ENCODE results near the gene FAM171A2.
"Not testable (repeated sequence)": the region's sequence is repeated elsewhere in the genome, so short reads cannot be mapped to it uniquely, and the experiment has no call there.

FAM171A2 gene

GRCh38 chr17:44349553-44350070, 14.0 kb downstream of the FAM171A2 start:
- Histone ChIP-seq H3K4me3 (no peak overlapping the region), H3K27ac (peak overlapping the region in 1 of 21 experiments; percentile 72)

GRCh38 chr17:44348988-44349364, 14.7 kb downstream of the FAM171A2 start:
- Histone ChIP-seq H3K4me3 (no peak overlapping the region), H3K27ac (peak overlapping the region in 7 of 21 experiments; percentile 0 to 72 (median 54))

- H3K27ac ChIP-seq, result peak overlapping the region in 14 of 21 experiments; percentile 0 to 72 (median 24)
Measured at GRCh38 chr17:44348234-44348987, 15.2 kb downstream of the FAM171A2 start.

DNA sequence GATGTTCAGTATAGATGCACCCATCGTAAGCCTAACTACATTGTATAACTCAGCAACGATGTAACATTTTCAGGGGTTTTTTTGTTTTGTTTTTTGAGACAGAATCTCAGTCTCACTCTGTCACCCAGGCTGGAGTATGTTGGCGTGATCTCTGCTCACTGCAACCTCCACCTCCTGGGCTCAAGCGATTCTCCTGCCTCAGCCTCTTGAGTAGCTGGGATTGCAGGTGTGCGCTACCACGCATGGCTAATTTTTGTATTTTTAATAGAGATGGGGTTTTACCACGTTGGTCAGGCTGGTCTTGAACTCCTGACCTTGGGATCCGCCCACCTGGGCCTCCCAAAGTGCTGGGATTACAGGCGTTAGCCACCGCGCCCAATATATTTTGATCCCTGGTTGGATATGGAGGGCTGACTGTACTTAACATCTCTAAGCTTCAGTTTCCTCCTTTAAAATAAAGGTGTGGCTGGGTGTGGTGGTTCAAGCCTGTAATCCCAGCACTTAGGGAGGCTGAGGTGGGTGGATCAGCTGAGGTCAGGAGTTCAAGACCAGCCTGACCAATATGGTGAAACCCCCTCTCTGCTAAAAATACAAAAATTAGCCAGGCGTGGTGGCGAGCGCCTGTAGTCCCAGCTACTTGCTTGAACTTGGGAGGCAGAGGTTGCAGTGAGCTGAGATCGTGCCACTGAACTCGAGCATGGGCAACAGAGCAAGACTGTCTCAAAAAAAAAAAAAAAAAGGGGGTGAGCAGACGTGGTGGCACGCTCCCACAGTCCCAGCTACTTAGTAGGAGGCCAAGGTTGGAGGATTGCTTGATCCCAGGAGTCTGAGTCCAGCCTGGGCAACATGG, 16.2 kb downstream of the FAM171A2 start:
- H3K4me3 ChIP-seq, result not testable (repeated sequence)
- peak overlapping the region in 12 of 21 experiments; percentile 4 to 72 (median 28) for H3K27ac ChIP-seq

More at GRCh38 chr17:44348234-44348987, 15.2 kb downstream of the FAM171A2 start:
- H3K4me3 ChIP-seq, result no peak overlapping the region

DNA sequence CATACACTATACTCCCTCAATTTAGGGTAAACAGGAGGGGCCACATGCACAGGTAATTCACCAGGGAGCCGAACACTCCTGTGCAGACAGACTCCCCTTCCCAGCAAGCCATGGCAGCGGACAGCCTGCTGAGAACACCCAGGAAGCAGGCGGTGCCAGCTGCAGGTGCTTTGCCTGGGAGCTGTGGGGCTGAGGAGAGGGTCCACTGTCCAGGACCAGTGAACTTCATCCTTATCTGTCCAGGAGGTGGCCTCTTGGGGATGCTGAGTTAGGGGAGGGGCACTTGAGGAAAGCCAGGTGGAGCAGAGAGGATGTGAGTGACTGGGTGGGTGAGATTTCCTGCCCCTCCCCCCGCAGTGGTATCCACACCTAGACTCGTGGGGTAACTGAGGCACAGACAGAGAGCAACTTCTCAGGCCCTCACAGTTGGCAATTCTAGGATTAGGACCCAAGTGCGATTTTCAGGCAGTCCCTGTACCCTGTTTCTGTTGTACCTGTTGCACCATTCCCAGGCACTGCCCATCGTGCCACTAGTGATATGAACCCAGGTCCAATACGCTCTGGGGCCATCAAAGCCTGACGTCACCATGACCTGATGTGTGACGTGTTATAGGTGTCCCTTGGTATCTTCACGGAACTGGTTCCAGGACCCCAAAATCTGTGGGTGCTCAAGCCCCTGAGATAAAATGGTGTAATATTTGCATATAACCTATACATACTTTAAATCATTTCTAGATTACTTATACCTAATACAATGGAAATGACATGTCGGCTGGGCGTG, 17.4 kb downstream of the FAM171A2 start:
- Histone ChIP-seq H3K4me3 (peak overlapping the region; percentile 72 to 94 (median 86)), H3K27ac (peak overlapping the region in 18 of 21 experiments; percentile 85 to 95 (median 91))

GRCh38 chr17:44345454-44346026, 18.1 kb downstream of the FAM171A2 start:
- Histone ChIP-seq H3K27ac (peak overlapping the region; percentile 68 to 97 (median 91)), H3K4me3 (peak overlapping the region; percentile 72 to 94 (median 86))

- peak within 1 kb of the TSS; percentile 68 to 97 (median 91) for H3K27ac ChIP-seq
Measured at GRCh38 chr17:44344939-44345453, 18.7 kb downstream of the FAM171A2 start, which contains the start of gene GRN. Gene GRN (plus strand): TSS chr17:44345302. CDS start chr17:44349165, 3,863 bp downstream.

GRCh38 chr17:44343510-44344209, 20.0 kb downstream of the FAM171A2 start:
- H3K4me3 ChIP-seq, result no peak overlapping the region
- peak overlapping the region in 13 of 21 experiments; percentile 4 to 97 (median 89) for H3K27ac ChIP-seq

More at GRCh38 chr17:44344939-44345453, 18.7 kb downstream of the FAM171A2 start, which contains the start of gene GRN:
- peak within 1 kb of the TSS; percentile 72 to 94 (median 86) for H3K4me3 ChIP-seq

DNA sequence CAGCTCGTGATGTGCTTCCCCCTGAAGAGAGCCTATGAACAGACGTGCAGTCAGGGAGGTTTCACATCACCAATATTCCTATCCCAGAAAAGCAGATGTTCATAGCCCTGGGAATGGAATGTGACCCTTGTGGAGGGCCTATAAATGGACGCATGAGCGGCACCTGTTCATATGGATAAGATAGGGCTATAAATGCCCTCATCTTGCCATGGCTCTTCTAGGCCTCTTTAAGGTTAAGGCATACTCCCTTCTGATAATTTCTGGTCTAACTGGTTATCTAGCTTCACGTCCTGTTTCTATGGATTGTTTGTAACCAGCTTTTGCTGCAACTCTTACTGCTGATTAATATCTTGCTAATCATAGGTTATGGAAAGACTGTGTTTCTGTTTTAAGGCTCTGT, 23.1 kb downstream of the FAM171A2 start:
- H3K4me3 ChIP-seq, H3K27ac ChIP-seq: not testable (repeated sequence)

DNA sequence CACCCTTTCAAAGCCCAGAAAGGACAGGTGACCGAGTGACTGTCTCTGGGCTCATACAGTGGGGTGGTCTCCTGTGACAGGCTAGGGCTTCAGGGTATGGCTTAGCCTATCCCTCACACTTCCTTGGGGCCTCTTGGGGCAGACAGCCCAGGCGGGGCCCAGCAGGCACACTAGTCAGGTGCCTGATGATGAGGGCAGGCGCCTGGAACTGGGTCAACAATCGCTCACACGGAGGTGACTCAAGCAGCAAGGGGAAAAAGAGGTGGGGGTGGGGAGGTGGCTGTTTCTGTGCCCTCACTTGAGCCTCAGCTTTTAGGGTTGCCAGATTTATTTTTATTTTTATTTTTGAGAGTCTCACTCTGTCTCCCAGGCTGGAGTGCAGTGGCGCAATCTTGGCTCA, 25.0 kb downstream of the FAM171A2 start:
- Histone ChIP-seq H3K27ac (peak overlapping the region in 4 of 21 experiments; percentile 3 to 9 (median 4)), H3K4me3 (no peak overlapping the region)

DNA sequence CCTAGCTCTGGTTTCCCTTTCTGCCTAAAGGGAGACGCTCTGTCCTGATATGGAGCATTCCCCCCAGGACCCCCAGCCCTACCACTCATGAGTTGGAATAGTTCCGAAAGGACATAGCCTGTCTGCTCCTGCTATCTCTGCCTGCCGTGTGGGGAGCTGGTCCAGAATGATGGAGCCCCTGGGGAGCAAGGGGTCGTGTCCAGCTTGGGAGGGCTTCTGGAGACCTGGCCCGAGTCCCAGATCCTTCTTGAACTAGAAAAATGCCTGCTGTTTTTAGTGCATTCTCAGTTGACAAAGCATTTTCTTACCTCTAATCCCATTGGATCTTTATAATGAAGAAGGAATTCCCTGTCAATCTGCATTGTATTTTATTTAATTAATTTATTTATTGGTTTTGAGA, 27.7 kb downstream of the FAM171A2 start:
- no peak overlapping the region for H3K27ac ChIP-seq
- H3K4me3 ChIP-seq, result no peak overlapping the region

DNA sequence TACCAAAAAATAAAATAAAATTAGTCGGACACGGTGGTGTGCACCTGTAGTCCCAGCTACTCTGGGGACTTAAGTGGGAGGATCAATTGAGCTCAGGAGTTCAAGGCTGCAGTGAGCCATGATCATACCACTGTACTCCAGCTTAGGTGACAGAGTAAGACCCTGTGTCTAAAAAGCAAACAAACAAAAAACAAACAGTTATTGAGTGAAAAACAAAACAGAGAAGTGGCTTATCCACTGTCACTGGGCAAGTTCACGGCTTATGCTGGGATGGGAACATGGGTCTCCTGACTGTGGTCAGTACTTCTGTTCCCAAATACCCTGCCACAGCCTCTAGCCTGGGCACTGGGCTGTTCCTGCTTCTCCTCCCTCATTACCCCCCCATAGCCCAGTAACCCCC, 28.1 kb downstream of the FAM171A2 start:
- peak overlapping the region in 1 of 21 experiments; percentile 14 for H3K27ac ChIP-seq

DNA sequence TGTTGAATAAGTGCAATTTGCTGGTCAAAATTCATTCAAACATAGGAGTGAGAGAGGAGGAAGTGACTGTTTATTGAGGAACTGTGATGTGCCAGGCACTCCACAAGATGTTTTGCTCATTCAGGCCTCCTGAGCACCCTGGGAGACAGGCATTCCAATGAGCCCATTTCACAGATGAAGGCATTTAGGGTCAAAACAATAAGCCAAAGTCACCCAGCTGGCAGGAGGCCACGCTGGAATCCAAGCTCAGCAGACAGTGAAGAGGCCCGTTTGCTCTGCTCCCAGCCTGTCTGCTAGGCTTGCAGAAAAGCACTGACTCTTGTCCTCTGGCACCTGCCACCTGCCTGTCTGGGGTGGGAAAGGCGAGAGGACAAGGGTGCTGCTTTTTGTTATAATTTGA, 28.9 kb downstream of the FAM171A2 start:
- Histone ChIP-seq H3K4me3 (no peak overlapping the region), H3K27ac (peak overlapping the region in 2 of 21 experiments; percentile 24 to 27)

More for the DNA sequence above, 28.1 kb downstream of the FAM171A2 start:
- H3K4me3 ChIP-seq, result no peak overlapping the region

DNA sequence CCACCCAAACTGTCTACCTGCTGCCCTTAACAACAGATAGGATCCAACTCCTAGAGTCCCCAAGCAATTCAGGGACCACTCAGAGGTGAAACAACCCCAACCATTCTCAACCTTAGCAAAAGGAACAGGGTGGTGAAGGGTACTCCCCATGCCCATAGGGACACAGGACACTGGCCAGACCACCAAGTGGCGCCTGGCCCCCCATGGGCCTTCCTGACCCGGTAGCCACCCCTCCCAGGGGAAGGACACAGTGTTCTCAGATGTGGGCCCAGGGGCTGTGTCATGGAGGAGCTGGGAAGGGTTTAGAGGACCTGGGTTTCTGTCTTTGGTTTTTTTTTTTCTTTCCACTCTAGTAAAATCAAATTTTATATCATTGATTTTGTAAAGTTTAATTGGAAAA, 29.3 kb downstream of the FAM171A2 start:
- Histone ChIP-seq H3K27ac (peak overlapping the region in 5 of 21 experiments; percentile 21 to 41 (median 24)), H3K4me3 (no peak overlapping the region)

DNA sequence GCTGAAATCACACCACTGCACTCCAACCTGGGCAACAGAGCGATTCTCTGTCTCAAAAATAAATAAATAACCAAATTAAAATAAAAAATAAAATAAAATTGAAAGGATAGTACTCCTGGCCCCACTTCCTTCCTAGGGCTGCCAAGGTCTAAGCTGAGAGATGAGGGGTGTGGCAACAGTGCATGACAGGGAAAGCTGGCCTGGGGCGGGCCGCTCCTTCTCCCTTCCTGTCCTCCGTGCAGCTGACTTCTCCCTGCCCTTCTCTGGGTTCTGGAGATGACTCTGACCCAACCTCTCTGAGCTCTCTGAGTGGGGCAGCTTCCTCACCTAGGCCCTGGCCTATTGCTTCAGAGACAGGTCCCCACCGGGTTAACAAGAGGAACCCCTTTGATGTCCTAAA, 30.3 kb downstream of the FAM171A2 start:
- peak overlapping the region in 1 of 21 experiments; percentile 21 for H3K27ac ChIP-seq
- no peak overlapping the region for H3K4me3 ChIP-seq

DNA sequence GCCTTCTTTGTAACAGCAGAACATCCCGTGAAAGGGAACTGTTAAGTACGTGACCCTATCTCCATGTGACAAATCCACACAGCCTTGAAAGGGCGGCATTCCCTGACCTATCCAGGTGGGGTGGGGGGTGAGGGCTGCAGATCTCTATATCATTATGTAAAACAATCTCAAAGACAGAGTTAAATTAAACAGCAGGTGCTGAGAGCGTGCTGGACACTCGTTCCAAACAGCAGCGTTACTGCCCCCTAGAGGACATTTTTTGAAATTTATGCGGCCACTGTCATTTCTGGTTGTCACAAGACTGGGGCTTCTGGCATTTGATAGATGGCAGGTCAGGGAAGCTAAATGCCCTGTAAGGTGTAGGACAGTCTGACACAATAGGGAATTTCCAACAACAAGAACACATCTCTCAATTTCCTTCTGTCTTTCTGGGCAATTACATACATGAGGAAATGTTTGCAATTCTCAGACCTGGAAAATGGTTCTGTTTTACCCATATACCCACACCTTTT, 32.3 kb downstream of the FAM171A2 start:
- peak overlapping the region in 1 of 21 experiments; percentile 21 for H3K27ac ChIP-seq
- H3K4me3 ChIP-seq, result no peak overlapping the region

- H3K27ac ChIP-seq, H3K4me3 ChIP-seq: not testable (repeated sequence)
Measured at GRCh38 chr17:44330263-44330662, 33.4 kb downstream of the FAM171A2 start.

DNA sequence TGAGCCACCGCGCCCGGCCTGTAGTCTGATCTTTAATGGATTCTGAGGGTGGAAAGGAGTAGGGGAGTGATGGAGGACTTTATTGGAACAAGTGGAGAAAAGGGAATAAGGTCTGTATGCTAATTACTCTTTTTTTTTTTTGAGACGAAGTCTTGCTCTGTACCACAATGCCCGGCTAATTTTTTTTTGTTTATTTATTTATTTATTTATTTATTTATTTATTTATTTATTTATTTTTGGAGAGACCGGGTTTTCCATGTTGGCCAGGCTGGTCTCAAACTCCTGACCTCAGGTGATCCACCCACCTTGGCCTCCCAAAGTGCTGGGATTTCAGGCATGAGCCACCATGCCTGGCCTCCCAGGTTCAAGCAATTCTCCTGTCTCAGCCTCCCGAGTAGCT, 34.1 kb downstream of the FAM171A2 start:
- H3K27ac ChIP-seq, H3K4me3 ChIP-seq: not testable (repeated sequence)

Data from skin epidermis (tissue), 12 donors.